WTC11 (cell line): ENCODE results near the gene NPTX1.

ENCODE experiments used
- ELF4 ChIP-seq: sonication (generic); formaldehyde crosslinking; IDR thresholded peaks from 2 replicates; pipeline ENCODE4 v1.8.1; 2022; ENCODE audit warnings: low read depth, mild to moderate bottlenecking, moderate library complexity, missing genetic modification reagents
- ESRRA ChIP-seq: sonication (generic); formaldehyde crosslinking; IDR thresholded peaks from 2 replicates; pipeline ENCODE4 v1.8.1; 2022; ENCODE audit warnings: mild to moderate bottlenecking, missing genetic modification reagents, borderline replicate concordance
- IRF2 ChIP-seq: sonication (generic); formaldehyde crosslinking; IDR thresholded peaks from 2 replicates; pipeline ENCODE4 v1.8.0; 2022; ENCODE audit warnings: low read depth, missing genetic modification reagents, borderline replicate concordance
- JUN ChIP-seq: sonication (generic); formaldehyde crosslinking; IDR thresholded peaks from 2 replicates; pipeline ENCODE4 v1.8.0; 2023; ENCODE audit warnings: mild to moderate bottlenecking, missing genetic modification reagents
- KAT7 ChIP-seq: sonication (generic); formaldehyde crosslinking; IDR thresholded peaks from 2 replicates; pipeline ENCODE4 v1.8.1; 2023; ENCODE audit warnings: missing genetic modification reagents, mild to moderate bottlenecking, borderline replicate concordance
- MYBL2 ChIP-seq: sonication (generic); formaldehyde crosslinking; IDR thresholded peaks from 2 replicates; pipeline ENCODE4 v1.8.1; 2023; ENCODE audit warnings: mild to moderate bottlenecking, moderate library complexity, missing genetic modification reagents
- NR1H2 ChIP-seq: sonication (generic); formaldehyde crosslinking; IDR thresholded peaks from 2 replicates; pipeline ENCODE4 v1.9.0; 2021; ENCODE audit warnings: mild to moderate bottlenecking, moderate library complexity, missing genetic modification reagents
- ZNF232 ChIP-seq: sonication (generic); formaldehyde crosslinking; IDR thresholded peaks from 2 replicates; pipeline ENCODE4 v1.8.0; 2022; ENCODE audit warnings: mild to moderate bottlenecking, missing genetic modification reagents
- TF ChIP-seq, protein P1 (sequence below): fragments of 200-600 bp; IDR thresholded peaks from 2 replicates; pipeline ENCODE4 v1.8.0; 2022; ENCODE audit warnings: antibody characterized with exemption
- TF ChIP-seq, protein P2 (sequence below): sonication (generic); formaldehyde crosslinking; IDR thresholded peaks from 2 replicates; pipeline ENCODE4 v1.8.0; 2022; ENCODE audit warnings: mild to moderate bottlenecking, missing genetic modification reagents
- TF ChIP-seq, protein P3 (sequence below): sonication (generic); formaldehyde crosslinking; IDR thresholded peaks from 2 replicates; pipeline ENCODE4 v1.8.1; 2023; ENCODE audit warnings: mild to moderate bottlenecking, missing genetic modification reagents, moderate library complexity
- TF ChIP-seq, protein P4 (sequence below): sonication (generic); formaldehyde crosslinking; IDR thresholded peaks from 2 replicates; pipeline ENCODE4 v1.8.0; 2022; ENCODE audit warnings: mild to moderate bottlenecking, missing genetic modification reagents
- TF ChIP-seq, protein P5 (sequence below): sonication (generic); formaldehyde crosslinking; IDR thresholded peaks from 2 replicates; pipeline ENCODE4 v1.8.1; 2023; ENCODE audit warnings: mild to moderate bottlenecking, missing genetic modification reagents

DNA sequence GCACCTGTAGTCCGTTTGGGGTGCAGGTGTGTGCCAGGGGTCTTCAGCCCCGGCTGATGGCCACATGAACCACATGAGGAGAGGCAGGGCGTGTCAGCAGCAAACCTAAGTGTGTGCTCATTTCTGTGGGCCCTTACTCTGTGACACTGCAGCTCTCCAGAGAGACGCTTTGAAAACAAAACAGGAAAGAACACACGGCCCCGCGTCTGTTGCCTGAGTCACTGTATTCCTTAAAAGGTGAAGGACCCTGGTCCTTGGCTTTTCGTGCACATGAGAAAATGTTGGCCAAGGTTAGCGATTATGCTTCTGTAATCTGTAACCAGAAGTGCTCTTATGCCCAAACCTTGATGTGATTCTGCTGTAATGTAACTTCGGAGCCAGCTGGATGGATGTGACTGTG lies 38.9 kb downstream of the NPTX1 start:
- TF ChIP-seq KAT7 (no peak), MYBL2 (CRISPR knock-in tag) (no peak), JUN (CRISPR knock-in tag) (no peak), ZNF232 (CRISPR knock-in tag) (no peak), ELF4 (CRISPR knock-in tag) (no peak), IRF2 (no peak), NR1H2 (CRISPR knock-in tag) (no peak), ESRRA (no peak)
- TF ChIP-seq, protein P1, sequence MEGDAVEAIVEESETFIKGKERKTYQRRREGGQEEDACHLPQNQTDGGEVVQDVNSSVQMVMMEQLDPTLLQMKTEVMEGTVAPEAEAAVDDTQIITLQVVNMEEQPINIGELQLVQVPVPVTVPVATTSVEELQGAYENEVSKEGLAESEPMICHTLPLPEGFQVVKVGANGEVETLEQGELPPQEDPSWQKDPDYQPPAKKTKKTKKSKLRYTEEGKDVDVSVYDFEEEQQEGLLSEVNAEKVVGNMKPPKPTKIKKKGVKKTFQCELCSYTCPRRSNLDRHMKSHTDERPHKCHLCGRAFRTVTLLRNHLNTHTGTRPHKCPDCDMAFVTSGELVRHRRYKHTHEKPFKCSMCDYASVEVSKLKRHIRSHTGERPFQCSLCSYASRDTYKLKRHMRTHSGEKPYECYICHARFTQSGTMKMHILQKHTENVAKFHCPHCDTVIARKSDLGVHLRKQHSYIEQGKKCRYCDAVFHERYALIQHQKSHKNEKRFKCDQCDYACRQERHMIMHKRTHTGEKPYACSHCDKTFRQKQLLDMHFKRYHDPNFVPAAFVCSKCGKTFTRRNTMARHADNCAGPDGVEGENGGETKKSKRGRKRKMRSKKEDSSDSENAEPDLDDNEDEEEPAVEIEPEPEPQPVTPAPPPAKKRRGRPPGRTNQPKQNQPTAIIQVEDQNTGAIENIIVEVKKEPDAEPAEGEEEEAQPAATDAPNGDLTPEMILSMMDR: no peak
- TF ChIP-seq, protein P2, sequence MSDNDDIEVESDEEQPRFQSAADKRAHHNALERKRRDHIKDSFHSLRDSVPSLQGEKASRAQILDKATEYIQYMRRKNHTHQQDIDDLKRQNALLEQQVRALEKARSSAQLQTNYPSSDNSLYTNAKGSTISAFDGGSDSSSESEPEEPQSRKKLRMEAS (CRISPR knock-in tag): no peak
- TF ChIP-seq, protein P3, sequence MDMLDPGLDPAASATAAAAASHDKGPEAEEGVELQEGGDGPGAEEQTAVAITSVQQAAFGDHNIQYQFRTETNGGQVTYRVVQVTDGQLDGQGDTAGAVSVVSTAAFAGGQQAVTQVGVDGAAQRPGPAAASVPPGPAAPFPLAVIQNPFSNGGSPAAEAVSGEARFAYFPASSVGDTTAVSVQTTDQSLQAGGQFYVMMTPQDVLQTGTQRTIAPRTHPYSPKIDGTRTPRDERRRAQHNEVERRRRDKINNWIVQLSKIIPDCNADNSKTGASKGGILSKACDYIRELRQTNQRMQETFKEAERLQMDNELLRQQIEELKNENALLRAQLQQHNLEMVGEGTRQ (CRISPR knock-in tag): no peak
- TF ChIP-seq, protein P4, sequence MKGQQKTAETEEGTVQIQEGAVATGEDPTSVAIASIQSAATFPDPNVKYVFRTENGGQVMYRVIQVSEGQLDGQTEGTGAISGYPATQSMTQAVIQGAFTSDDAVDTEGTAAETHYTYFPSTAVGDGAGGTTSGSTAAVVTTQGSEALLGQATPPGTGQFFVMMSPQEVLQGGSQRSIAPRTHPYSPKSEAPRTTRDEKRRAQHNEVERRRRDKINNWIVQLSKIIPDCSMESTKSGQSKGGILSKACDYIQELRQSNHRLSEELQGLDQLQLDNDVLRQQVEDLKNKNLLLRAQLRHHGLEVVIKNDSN (CRISPR knock-in tag): no peak
- TF ChIP-seq, protein P5, sequence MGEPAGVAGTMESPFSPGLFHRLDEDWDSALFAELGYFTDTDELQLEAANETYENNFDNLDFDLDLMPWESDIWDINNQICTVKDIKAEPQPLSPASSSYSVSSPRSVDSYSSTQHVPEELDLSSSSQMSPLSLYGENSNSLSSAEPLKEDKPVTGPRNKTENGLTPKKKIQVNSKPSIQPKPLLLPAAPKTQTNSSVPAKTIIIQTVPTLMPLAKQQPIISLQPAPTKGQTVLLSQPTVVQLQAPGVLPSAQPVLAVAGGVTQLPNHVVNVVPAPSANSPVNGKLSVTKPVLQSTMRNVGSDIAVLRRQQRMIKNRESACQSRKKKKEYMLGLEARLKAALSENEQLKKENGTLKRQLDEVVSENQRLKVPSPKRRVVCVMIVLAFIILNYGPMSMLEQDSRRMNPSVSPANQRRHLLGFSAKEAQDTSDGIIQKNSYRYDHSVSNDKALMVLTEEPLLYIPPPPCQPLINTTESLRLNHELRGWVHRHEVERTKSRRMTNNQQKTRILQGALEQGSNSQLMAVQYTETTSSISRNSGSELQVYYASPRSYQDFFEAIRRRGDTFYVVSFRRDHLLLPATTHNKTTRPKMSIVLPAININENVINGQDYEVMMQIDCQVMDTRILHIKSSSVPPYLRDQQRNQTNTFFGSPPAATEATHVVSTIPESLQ: no peak
